C4-2B (cell line): ENCODE data around the gene ANKRD27.

Experiments used
- CTCF ChIP-seq: fragments of 450-650 bp; conservative IDR thresholded peaks from 2 replicates; pipeline ENCODE4 v1.5.1; 2017; ENCODE audit warnings: mild to moderate bottlenecking
- ZFX ChIP-seq: fragments of 450-650 bp; IDR thresholded peaks from 2 replicates; pipeline ENCODE4 v1.6.1; 2017

- TF ChIP-seq CTCF (no peak), ZFX (no peak)
Measured at GRCh38 chr19:32649751-32650150, 25.2 kb downstream of the ANKRD27 start.
